ENCODE measurements around the gene CHD9.

GRCh38 chr16:53176434-53176833 lies 121.6 kb downstream of the CHD9 start:
- TF ChIP-seq, protein P1, sequence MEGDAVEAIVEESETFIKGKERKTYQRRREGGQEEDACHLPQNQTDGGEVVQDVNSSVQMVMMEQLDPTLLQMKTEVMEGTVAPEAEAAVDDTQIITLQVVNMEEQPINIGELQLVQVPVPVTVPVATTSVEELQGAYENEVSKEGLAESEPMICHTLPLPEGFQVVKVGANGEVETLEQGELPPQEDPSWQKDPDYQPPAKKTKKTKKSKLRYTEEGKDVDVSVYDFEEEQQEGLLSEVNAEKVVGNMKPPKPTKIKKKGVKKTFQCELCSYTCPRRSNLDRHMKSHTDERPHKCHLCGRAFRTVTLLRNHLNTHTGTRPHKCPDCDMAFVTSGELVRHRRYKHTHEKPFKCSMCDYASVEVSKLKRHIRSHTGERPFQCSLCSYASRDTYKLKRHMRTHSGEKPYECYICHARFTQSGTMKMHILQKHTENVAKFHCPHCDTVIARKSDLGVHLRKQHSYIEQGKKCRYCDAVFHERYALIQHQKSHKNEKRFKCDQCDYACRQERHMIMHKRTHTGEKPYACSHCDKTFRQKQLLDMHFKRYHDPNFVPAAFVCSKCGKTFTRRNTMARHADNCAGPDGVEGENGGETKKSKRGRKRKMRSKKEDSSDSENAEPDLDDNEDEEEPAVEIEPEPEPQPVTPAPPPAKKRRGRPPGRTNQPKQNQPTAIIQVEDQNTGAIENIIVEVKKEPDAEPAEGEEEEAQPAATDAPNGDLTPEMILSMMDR (IDR thresholded peaks at IDR 0.05) = no peak
- no peak for TF ChIP-seq POLR2A (IDR thresholded peaks at IDR 0.05)
